GM20000 (cell line): ENCODE results near the gene JMJD6.
"Not testable (repeated sequence)": the region's sequence is repeated elsewhere in the genome, so short reads cannot be mapped to it uniquely, and the experiment has no call there.

Source experiments
- DNase-seq: peaks from one replicate; pipeline ENCODE4 v3.0.0; 2012; ENCODE audit warnings: low spot score
- CTCF ChIP-seq: IDR thresholded peaks from 2 replicates; pipeline ENCODE4 v1.5.1; 2012; ENCODE audit warnings: mild to moderate bottlenecking, control low read depth; ENCODE audit errors: extremely low read depth, missing control alignments

JMJD6 gene

GRCh38 chr17:76752006-76752405 is 25.6 kb upstream of the JMJD6 start:
- DNase-seq: no peak
- TF ChIP-seq CTCF: no peak

GRCh38 chr17:76751416-76751993 is 25.1 kb upstream of the JMJD6 start:
- TF ChIP-seq CTCF: no peak
- no peak for DNase-seq

GRCh38 chr17:76748657-76749056 is 22.3 kb upstream of the JMJD6 start:
- no peak for DNase-seq
- TF ChIP-seq CTCF: no peak

- no peak for DNase-seq
- no peak for TF ChIP-seq CTCF
Observed at GRCh38 chr17:76747716-76748363, 21.4 kb upstream of the JMJD6 start.

- not testable (repeated sequence) for DNase-seq
Observed at GRCh38 chr17:76745785-76746184, 19.4 kb upstream of the JMJD6 start.

- DNase-seq: no peak
- no peak for TF ChIP-seq CTCF
Observed at GRCh38 chr17:76744747-76745146, 18.3 kb upstream of the JMJD6 start.

GRCh38 chr17:76742958-76743357 is 16.6 kb upstream of the JMJD6 start:
- no peak for DNase-seq
- TF ChIP-seq CTCF: no peak
